H1 (cell line): Measurements from ENCODE around the gene FOXN3. TPM values are rescaled to one million over a fixed set of nuclear protein-coding genes. Genes with fewer than 3 reads are reported as not detected.

ENCODE experiments used
- ATF2 ChIP-seq: IDR thresholded peaks from 2 replicates; pipeline ENCODE4 v1.6.1; 2012; ENCODE audit warnings: low read length, inconsistent platforms
- ATF3 ChIP-seq: IDR thresholded peaks from 2 replicates; pipeline ENCODE4 v1.6.1; 2011; ENCODE audit warnings: low read depth, mild to moderate bottlenecking, low read length; ENCODE audit not compliant: insufficient read depth
- BACH1 ChIP-seq: IDR thresholded peaks from 2 replicates; pipeline ENCODE4 v1.6.1; 2012; ENCODE audit warnings: low read length, improper control_type of control experiment
- E2F6 ChIP-seq: IDR thresholded peaks from 2 replicates; pipeline ENCODE4 v1.6.1; 2012; ENCODE audit warnings: inconsistent platforms
- EZH2 ChIP-seq: fragments of 200-600 bp; sonication (generic); IDR thresholded peaks from 2 replicates; pipeline ENCODE4 v1.7.1; 2012; ENCODE audit warnings: low read depth, mild to moderate bottlenecking, moderate library complexity, low read length, inconsistent platforms; ENCODE audit not compliant: severe bottlenecking
- HDAC2 ChIP-seq, 2 experiments: fragments of 300-600 bp in 1 of 2; sonication (generic) in 1 of 2; IDR thresholded peaks; 2 replicates each; pipeline ENCODE4 v1.6.1; 2011 to 2012; ENCODE audit warnings: low read depth in 2 of 2, low read length in 2 of 2, mild to moderate bottlenecking in 2 of 2, moderate library complexity in 2 of 2, borderline replicate concordance in 1 of 2, inconsistent platforms in 1 of 2
- KDM5A ChIP-seq: fragments of 200-600 bp; IDR thresholded peaks from 2 replicates; pipeline ENCODE4 v1.7.1; 2012; ENCODE audit warnings: mild to moderate bottlenecking, low read length, inconsistent platforms, mixed read lengths
- MAFK ChIP-seq: IDR thresholded peaks from 2 replicates; pipeline ENCODE4 v1.6.1; 2012; ENCODE audit warnings: low read depth, mild to moderate bottlenecking, improper control_type of control experiment, low read length
- MAX ChIP-seq: IDR thresholded peaks from 2 replicates; pipeline ENCODE4 v1.6.1; 2012; ENCODE audit warnings: inconsistent platforms
- POLR2AphosphoS5 ChIP-seq: IDR thresholded peaks from 2 replicates; pipeline ENCODE4 v1.6.1; 2011; ENCODE audit warnings: low read depth, low read length
- RFX5 ChIP-seq: IDR thresholded peaks from 2 replicates; pipeline ENCODE4 v1.6.1; 2011; ENCODE audit warnings: low read depth, low read length, improper control_type of control experiment, borderline replicate concordance
- RNF2 ChIP-seq: fragments of 200-900, 300-1000 bp; sonication (generic); IDR thresholded peaks from 2 replicates; pipeline ENCODE4 v1.7.1; 2016; ENCODE audit warnings: borderline replicate concordance, low read depth, mild to moderate bottlenecking, antibody characterized with exemption, low read length; ENCODE audit not compliant: poor library complexity, severe bottlenecking; ENCODE audit errors: missing control alignments
- SIN3A ChIP-seq, 2 experiments: IDR thresholded peaks in 1 of 2; conservative IDR thresholded peaks in 1 of 2; 2 replicates each; pipeline ENCODE4 v1.6.1; 2011 to 2012; ENCODE audit warnings: low read length in 2 of 2, improper control_type of control experiment in 1 of 2, low read depth in 1 of 2, mild to moderate bottlenecking in 1 of 2
- SP1 ChIP-seq: IDR thresholded peaks from 2 replicates; pipeline ENCODE4 v1.6.1; 2011; ENCODE audit warnings: low read depth, low read length
- TAF1 ChIP-seq: IDR thresholded peaks from 2 replicates; pipeline ENCODE4 v1.6.1; 2011; ENCODE audit warnings: mild to moderate bottlenecking, low read depth, low read length
- TAF7 ChIP-seq: optimal IDR thresholded peaks from 2 replicates; pipeline ENCODE3; 2011; ENCODE audit warnings: low read depth, mild to moderate bottlenecking, inconsistent platforms, low read length, moderate library complexity, borderline replicate concordance
- TEAD4 ChIP-seq: IDR thresholded peaks from 2 replicates; pipeline ENCODE4 v1.6.1; 2012; ENCODE audit warnings: low read depth, low read length, inconsistent platforms, mixed read lengths
- ZNF274 ChIP-seq: IDR thresholded peaks from 2 replicates; pipeline ENCODE4 v1.7.0; 2012; ENCODE audit warnings: low read length, borderline replicate concordance; ENCODE audit errors: extremely low read depth
- polyA plus RNA-seq, 7 experiments: library from polyadenylated mRNA; depleted of rRNA in 3 of 7; stranded (reverse) in 5 of 7; unstranded in 2 of 7; fragments of >200 nt in 5 of 7; fragments of 200-250 nt in 2 of 7; gene quantifications; 1 replicate in 5 of 7; 2 replicates in 1 of 7; 4 replicates in 1 of 7; pipeline versions ENCODE4 v1.2.1 to v1.2.3, GENCODE V29; 2011 to 2013; ENCODE audit warnings: missing spikeins in 2 of 7, mixed read lengths in 2 of 7
- total RNA-seq: library from RNA; stranded (reverse); fragmentation: NEBNext Ultra II Directional; extraction: Animal tissue kit (Norgen Biotek cat#: 25700); gene quantifications from 2 replicates; pipeline ENCODE4 v1.2.1, GENCODE V29; 2021

FOXN3 gene
- total and polyA plus RNA-seq, 2 of the 8 experiments (the other 6 are each of a cell fraction or from before 2014, with no cell fraction given), result 52.6 to 178 TPM

GRCh38 chr14:89416002-89416995, 734 bp downstream of the FOXN3 start (continued):
- TF ChIP-seq RNF2 (no peak), TAF1 (peak; percentile 31; the same call in 1 of the 2 replicates), RFX5 (no peak), SIN3A (conservative IDR thresholded peaks at IDR 0.05 in 1 of 2, IDR thresholded peaks at IDR 0.05 in 1 of 2; ENCODE audit: low read depth in 1 of 2, low read length in 2 of 2) (peak in 1 of 2 experiments; percentile 93; a peak in 2 of 4 replicates), MAX (0 out of 2 replicates have a peak, but pooled peaks have one; percentile 34), MAFK (no peak), TAF7 (no peak), BACH1 (no peak), ZNF274 (no peak), KDM5A (no peak), ATF3 (no peak), SP1 (peak; percentile 91), HDAC2 (IDR thresholded peaks at IDR 0.05; ENCODE audit: borderline replicate concordance in 1 of 2, low read depth in 2 of 2, low read length in 2 of 2) (0 out of 4 replicates have a peak, but pooled peaks of 1 of the 2 experiments have one; percentile 24), EZH2 (no peak), E2F6 (no peak), POLR2AphosphoS5 (no peak; the same call in 1 of the 2 replicates), TEAD4 (peak; percentile 50; the same call in 1 of the 2 replicates), ATF2 (no peak)
